GM12875 (cell line): ENCODE measurements around the gene MS4A18.

Experiments used
- H3K4me3 ChIP-seq: one replicate; pipeline ENCODE4 v1.5.1; 2011; ENCODE audit warnings: low read depth, low read length, control low read depth
- TF ChIP-seq, protein P1 (sequence below): IDR thresholded peaks from 2 replicates; pipeline ENCODE4 v1.5.1; 2011; ENCODE audit warnings: low read depth, mild to moderate bottlenecking, control low read depth, inconsistent platforms, low read length, moderate library complexity, borderline replicate concordance; ENCODE audit not compliant: insufficient read depth

MS4A18 gene

DNA sequence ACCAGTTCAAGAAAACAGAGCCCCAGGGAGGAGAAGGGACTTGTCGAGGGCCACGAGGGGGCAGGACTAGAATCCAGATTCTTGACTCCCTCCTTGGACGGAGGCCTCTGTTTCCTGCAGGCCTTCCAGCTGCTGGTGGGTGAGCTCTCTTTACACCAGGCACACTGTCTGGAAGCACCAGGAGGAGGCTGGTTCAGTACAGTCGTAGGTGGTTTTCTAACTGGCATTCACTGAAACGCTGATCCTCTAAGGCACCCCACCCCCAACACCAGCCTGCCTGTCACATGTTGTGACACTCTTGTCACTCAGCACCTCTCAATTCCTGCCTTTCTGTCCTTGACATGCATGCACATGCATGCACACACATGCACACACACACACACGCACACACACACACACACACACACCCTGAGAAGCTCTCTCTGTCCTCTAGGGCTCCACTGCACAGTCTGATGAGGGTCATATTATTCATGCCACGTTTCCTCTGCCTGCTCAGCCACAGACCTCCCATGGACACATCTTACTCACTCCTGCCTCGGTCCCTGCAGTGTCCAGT lies 61.4 kb downstream of the MS4A18 start:
- TF ChIP-seq, protein P1, sequence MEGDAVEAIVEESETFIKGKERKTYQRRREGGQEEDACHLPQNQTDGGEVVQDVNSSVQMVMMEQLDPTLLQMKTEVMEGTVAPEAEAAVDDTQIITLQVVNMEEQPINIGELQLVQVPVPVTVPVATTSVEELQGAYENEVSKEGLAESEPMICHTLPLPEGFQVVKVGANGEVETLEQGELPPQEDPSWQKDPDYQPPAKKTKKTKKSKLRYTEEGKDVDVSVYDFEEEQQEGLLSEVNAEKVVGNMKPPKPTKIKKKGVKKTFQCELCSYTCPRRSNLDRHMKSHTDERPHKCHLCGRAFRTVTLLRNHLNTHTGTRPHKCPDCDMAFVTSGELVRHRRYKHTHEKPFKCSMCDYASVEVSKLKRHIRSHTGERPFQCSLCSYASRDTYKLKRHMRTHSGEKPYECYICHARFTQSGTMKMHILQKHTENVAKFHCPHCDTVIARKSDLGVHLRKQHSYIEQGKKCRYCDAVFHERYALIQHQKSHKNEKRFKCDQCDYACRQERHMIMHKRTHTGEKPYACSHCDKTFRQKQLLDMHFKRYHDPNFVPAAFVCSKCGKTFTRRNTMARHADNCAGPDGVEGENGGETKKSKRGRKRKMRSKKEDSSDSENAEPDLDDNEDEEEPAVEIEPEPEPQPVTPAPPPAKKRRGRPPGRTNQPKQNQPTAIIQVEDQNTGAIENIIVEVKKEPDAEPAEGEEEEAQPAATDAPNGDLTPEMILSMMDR, result no peak
- no peak overlapping the region for H3K4me3 ChIP-seq

DNA sequence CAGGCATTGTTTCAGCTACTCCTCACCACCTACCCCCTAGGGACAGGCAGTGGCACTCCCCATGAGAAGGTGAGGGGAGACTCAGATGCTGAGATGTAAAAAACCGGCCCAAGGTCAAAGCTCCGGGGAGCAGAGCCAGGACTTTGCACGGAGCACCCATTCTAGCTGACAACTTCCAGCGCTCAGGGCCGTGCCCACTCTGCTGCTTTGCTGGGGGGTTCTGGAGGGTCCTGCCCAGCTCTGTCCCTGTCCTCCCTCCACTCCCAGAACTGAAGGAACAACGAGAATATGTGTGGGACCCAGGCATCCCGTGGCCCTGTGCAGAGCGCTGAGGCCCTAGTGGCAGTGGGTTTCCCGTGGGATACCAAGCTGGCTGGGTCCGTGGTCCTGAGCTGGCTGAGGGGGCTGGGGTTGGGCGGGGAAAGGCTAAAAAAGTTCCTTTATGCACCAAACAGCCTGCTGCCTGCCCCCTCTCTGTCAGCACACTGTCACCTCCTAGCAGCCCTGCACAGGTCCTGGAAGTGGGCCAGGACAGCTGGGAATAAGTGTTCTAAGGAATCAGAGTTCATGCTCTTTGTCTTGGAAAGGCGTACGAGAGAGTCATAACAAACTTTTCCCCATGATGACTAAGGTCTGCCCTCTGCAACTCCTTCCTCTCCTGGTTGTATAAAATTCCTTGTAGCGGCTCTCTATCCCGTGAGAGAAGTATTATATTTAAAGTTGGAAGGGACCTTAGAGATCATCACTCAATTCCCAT lies 62.5 kb downstream of the MS4A18 start:
- TF ChIP-seq, protein P1, result no peak
- no peak overlapping the region for H3K4me3 ChIP-seq

DNA sequence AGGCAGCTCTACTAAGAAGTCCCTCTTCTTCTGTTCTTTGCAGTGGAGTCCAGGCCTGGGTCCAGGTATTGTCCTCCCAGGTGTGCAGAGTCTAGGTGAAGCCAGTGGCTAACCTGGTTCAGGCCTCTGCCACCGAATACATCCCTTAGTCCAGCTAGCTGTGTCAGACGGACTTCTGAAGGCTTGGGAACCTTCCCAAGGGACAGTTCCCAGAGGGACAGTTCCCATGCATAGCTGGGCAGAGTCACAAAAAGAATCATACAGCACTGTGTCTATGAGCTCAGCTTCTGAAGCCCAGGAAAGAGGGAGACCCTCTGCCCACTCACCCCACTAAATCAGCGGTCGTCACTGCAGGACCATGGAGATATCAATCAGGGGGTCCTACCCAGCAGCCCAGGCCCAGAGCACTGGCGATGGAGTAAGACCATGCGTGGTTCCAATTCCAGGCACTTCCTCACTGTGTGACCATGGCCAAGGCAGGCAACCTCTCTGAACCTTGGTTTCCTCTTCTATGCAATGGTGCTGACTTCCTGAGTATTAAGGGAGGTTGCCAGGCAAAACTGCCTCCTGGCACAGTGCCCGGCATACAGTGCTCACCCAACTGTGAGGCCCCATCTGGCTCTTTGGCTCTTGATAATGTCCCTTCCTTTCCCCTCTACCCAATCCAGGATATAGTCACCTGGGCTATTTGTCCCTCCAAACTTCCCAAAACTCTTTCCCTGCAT lies 64.0 kb downstream of the MS4A18 start:
- no peak overlapping the region for H3K4me3 ChIP-seq
- TF ChIP-seq, protein P1, result no peak

DNA sequence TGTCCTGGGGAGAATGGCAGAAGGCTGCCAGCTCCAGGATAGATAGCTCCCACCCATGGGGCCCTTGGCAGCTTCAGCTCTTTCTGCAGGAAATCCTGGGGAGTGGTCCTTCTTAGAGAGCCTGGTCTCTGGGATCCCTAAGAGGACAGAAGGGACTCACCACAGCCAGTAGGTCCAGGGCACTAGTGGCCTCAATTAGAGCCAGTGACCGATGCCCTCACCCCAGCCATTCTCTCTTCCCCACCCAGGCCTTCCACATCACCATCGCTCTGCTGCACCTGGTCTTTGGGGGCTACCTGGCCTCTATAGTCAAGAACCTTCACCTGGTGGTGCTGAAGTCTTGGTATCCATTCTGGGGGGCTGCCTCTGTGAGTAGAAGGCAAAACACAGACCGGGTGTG lies 66.2 kb downstream of the MS4A18 start:
- H3K4me3 ChIP-seq, result no peak overlapping the region
- TF ChIP-seq, protein P1, result no peak

DNA sequence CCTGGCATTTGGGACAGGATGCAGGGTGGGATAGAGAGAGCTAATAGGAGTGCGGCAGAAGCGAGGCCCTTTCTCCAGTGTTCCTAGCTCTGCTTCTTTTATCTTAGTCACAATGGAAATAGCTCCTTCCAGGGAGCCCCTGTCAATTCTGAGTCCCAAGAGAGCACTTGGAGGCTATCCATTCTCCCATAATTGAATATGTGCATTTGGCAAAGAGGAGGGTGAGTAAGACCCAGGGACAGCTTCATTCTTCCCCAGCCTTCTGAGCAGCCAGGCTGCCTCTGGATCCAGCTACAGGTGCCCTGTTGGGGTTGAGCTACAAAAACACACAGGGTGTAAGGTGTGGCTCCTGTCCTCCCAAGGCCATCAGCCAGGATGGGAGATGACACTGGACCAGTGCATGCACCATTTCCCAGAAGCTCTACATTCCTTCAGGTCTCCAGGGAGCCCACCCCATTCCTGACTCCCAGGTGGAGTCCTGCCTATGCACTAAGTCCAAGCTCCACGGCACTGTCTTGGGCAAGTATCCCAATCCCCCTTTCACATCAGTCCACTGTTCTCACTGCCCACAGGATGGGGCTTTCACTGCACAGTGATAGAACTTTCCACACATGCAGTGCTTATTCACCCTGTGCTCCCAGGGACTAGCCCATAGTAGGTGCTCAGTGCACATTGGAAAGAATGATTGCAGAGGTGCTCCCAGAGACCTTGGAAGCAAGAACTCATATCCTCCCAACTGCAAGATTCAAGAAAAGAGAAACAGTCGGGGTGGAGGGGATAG lies 66.8 kb downstream of the MS4A18 start:
- TF ChIP-seq, protein P1, result no peak
- no peak overlapping the region for H3K4me3 ChIP-seq

DNA sequence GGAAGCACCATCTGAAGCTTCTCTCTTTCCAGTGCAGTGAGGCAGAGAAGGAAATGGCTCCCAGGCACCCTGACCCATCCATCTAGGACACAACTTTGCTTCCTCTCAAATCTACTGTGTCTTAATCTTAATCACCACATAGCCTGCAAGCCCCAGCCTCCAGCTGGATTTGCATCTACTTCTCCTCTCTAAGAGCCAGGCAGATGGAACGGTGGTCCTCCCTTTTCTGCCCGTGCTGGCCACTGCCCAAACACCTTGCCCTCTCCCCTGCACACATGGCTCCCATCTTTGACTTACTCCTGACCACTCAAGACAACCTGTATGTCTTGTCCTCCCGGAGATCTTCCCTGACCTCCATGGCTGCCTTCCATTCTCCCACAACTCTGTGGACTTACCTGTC lies 68.0 kb downstream of the MS4A18 start:
- no peak overlapping the region for H3K4me3 ChIP-seq
- TF ChIP-seq, protein P1, result no peak
